Heart left ventricle (tissue), 16 donors: ENCODE results near the gene HS1BP3. TPM values are rescaled to one million over a fixed set of nuclear protein-coding genes. Genes with fewer than 3 reads are reported as not detected.

Experiments used
- ATAC-seq, 4 donors: fragments of 200-7000 bp; cut with Tn5 transposase; one replicate each; pipeline ENCODE4 v1.9.1; 2020 to 2022; ENCODE audit warnings: moderate library complexity in 4 of 4, mild to moderate bottlenecking in 3 of 4, moderate number of reproducible peaks in 1 of 4
- DNase-seq, 5 donors: peaks; one replicate each; pipeline ENCODE4 v3.0.0-alpha.2; 2020
- H3K27ac ChIP-seq, 12 donors: fragments of 200-600 bp; sonication (generic) in 4 of 12; one replicate each; pipeline versions ENCODE4 v1.5.0 to v1.8.0; 2016 to 2022; ENCODE audit warnings: mild to moderate bottlenecking in 2 of 12
- H3K27me3 ChIP-seq, 9 donors: fragments of 200-600 bp; sonication (generic) in 2 of 9; one replicate each; pipeline versions ENCODE4 v1.5.1 to v1.8.0; 2016 to 2022; ENCODE audit warnings: mild to moderate bottlenecking in 3 of 9
- H3K36me3 ChIP-seq, 9 donors: fragments of 200-600 bp; sonication (generic) in 2 of 9; one replicate each; pipeline versions ENCODE4 v1.5.0 to v1.8.0; 2018 to 2022; ENCODE audit warnings: mild to moderate bottlenecking in 2 of 9
- H3K4me1 ChIP-seq, 12 donors: fragments of 200-600 bp; sonication (generic) in 4 of 12; one replicate each; pipeline versions ENCODE4 v1.5.0 to v1.8.0; 2016 to 2022; ENCODE audit warnings: mild to moderate bottlenecking in 3 of 12
- H3K4me3 ChIP-seq, 12 donors: fragments of 200-600 bp; sonication (generic) in 4 of 12; one replicate each; pipeline versions ENCODE4 v1.5.0 to v1.8.0; 2017 to 2022; ENCODE audit warnings: mild to moderate bottlenecking in 9 of 12, moderate library complexity in 4 of 12
- H3K9me3 ChIP-seq, 12 donors: fragments of 200-600 bp; sonication (generic) in 4 of 12; one replicate each; pipeline versions ENCODE4 v1.5.0 to v1.8.0; 2016 to 2022; ENCODE audit warnings: mild to moderate bottlenecking in 1 of 12
- CTCF ChIP-seq, 12 donors: fragments of 200-600 bp; sonication (generic) in 4 of 12; IDR thresholded peaks; one replicate each; pipeline versions ENCODE4 v1.5.0 to v1.8.0; 2018 to 2022; ENCODE audit warnings: antibody characterized with exemption in 12 of 12, mild to moderate bottlenecking in 5 of 12
- POLR2A ChIP-seq, 2 donors: fragments of 450-650 bp; IDR thresholded peaks; one replicate each; pipeline ENCODE4 v1.6.1; 2017; ENCODE audit warnings: antibody characterized with exemption in 2 of 2, mild to moderate bottlenecking in 2 of 2, moderate library complexity in 2 of 2
- WGBS, 4 donors: extraction: QIAGEN DNeasy Blood & Tissue Kit in 2 of 4; methylation state at CpG; one replicate each; pipeline versions ENCODE4 v1.1.5 to v1.1.7; 2013 to 2018; 5-methylcytosine and 5-hydroxymethylcytosine counted together
- intact Hi-C, 10 donors: fragments of 100-400 bp; cut with DNase I; formaldehyde crosslinking; loops; one replicate each; pipeline versions ENCODE4 v1.11.1 to v1.14.2; 2022
- polyA plus RNA-seq, 2 donors: library from polyadenylated mRNA; stranded (reverse); fragments of 200-250 nt; gene quantifications; one replicate each; pipeline ENCODE4 v1.2.3, GENCODE V29; 2013
- total RNA-seq, 9 donors: library from RNA; depleted of rRNA in 2 of 9; stranded (reverse); fragments of >200 nt in 2 of 9; fragmentation: NEBNext Ultra II Directional in 3 of 9; extraction: Animal tissue kit (Norgen Biotek cat#: 25700) in 3 of 9; gene quantifications; one replicate each; pipeline versions ENCODE4 v1.1.0 to v1.2.4, GENCODE V29; 2016 to 2023
- donor health status: ischemic (EF 13 %, LVEDD 7.1; RV severe dilation, severe dysfunction).
- donor health status: healthy with polysubstance abuse.
- donor health status: DM: no; HTN: yes; CAD: no.
- donor health status: DM: no; HTN: no; CAD: no.
- donor health status: ischemic (EF 25% LVEDD 6.9; RV normal size, moderate dysfunction).
- donor health status: ischemic (EF 25% LVEDD 5.7; RV mildly dilated, moderate dysfunction).
- donor health status: healthy.
- donor health status: DM: yes; HTN: yes; CAD: no.
- donor health status: ischemic (EF 35%, LVEDD 5.7; RV mildly dilated, moderate dysfunction).
- donor health status: nonischemic (EF 11% LVEDD 7.7; RV severe dilation, severe dysfunction).
- donor health status: DM: yes; HTN: yes; CAD: no.
- donor health status: PGD.
- donor health status: ischemic (EF 29% LVEDD 5.4; RV normal size, mild dysfunction).
- donor health status: nonischemic (EF 23%, LVEDD 6.1; RV moderate dilation, normal function).

HS1BP3 gene
- total and polyA plus RNA-seq, 11 donors = 12.7 to 23.7 (median 21.0) TPM

GRCh38 chr2:20593072-20594034, 57.5 kb downstream of the HS1BP3 start:
- 78 to 92% (median 81%) methylated on average over 17 to 18 of the region's 18 CpGs for WGBS, 4 donors
- H3K27ac ChIP-seq = peak overlapping the region in 9 of 12 donors; percentile 3 to 92 (median 46)
- TF ChIP-seq POLR2A (IDR thresholded peaks at IDR 0.05) (no peak), CTCF (IDR thresholded peaks at IDR 0.05) (no peak)
- DNase-seq (peak in 3 of 5 donors; percentile 56 to 77 (median 77)), ATAC-seq (peak in 2 of 4 donors; percentile 23 to 35)
- no peaks in the 10 kb centered on the region for H3K27me3 ChIP-seq
- H3K4me3 ChIP-seq = no peak overlapping the region
- H3K9me3 ChIP-seq = no peaks in the 10 kb centered on the region
- peaks cover 6 to 85% (median 61%) of the 10 kb centered on the region in 12 donors for H3K4me1 ChIP-seq
- no peaks in the 10 kb centered on the region for H3K36me3 ChIP-seq
- intact Hi-C loops = loop anchor here in 1 of 10 donors (10.0 kb wide), 1 partner anchor 149 kb away; the partner anchor contains the start of gene RHOB

GRCh38 chr2:20592106-20593071, 58.5 kb downstream of the HS1BP3 start:
- Histone ChIP-seq H3K27ac (peak overlapping the region in 5 of 12 donors; percentile 34 to 92 (median 46)), H3K27me3 (no peaks in the 10 kb centered on the region), H3K4me3 (no peak overlapping the region), H3K36me3 (no peaks in the 10 kb centered on the region), H3K4me1 (peaks cover under 1 to 80% (median 51%) of the 10 kb centered on the region in 12 donors), H3K9me3 (no peaks in the 10 kb centered on the region)
- 90 to 93% (median 91%) methylated on average over 22 of the region's 22 CpGs for WGBS, 4 donors
- TF ChIP-seq POLR2A (IDR thresholded peaks at IDR 0.05) (no peak), CTCF (IDR thresholded peaks at IDR 0.05) (no peak)
- intact Hi-C loops = loop anchor here in 1 of 10 donors (10.0 kb wide), 1 partner anchor 148 kb away; the partner anchor contains the start of gene RHOB
- no peak for ATAC-seq
- no peak for DNase-seq

- H3K4me1 ChIP-seq = peaks cover 0 to 80% (median 43%) of the 10 kb centered on the region in 12 donors
- peak overlapping the region in 8 of 12 donors; percentile 3 to 59 (median 20) for H3K27ac ChIP-seq
- no peaks in the 10 kb centered on the region for H3K36me3 ChIP-seq
- peak in 4 of 5 donors; percentile 70 to 83 (median 78) for DNase-seq
- WGBS, 4 donors = 60 to 74% (median 61%) methylated on average over 6 to 11 of the region's 11 CpGs
- H3K27me3 ChIP-seq = no peaks in the 10 kb centered on the region
- no peaks in the 10 kb centered on the region for H3K9me3 ChIP-seq
- H3K4me3 ChIP-seq = no peak overlapping the region
- ATAC-seq = peak; percentile 72 to 86 (median 82)
- TF ChIP-seq CTCF (IDR thresholded peaks at IDR 0.05) (no peak), POLR2A (IDR thresholded peaks at IDR 0.05) (no peak)
- intact Hi-C loops = loop anchor here in 1 of 10 donors (10.0 kb wide), 1 partner anchor 146 kb away; the partner anchor contains the start of gene RHOB
These were observed 60.0 kb downstream of the HS1BP3 start for GRCh38 chr2:20590704-20591515.
